GOT3 (cell line): ENCODE data around the gene CDH4.

Experiments
- DNase-seq: peaks from one replicate; lab custom pipeline; 2025; ENCODE audit warnings: mixed read lengths; lab: John Stamatoyannopoulos, UW

CDH4 gene

GRCh38 chr20:61356196-61356595, 104.1 kb downstream of the CDH4 start:
- no peak for DNase-seq

GRCh38 chr20:61357119-61357518, 105.1 kb downstream of the CDH4 start:
- no peak for DNase-seq

GRCh38 chr20:61359254-61359653, 107.2 kb downstream of the CDH4 start:
- DNase-seq, result no peak

GRCh38 chr20:61360296-61360695, 108.2 kb downstream of the CDH4 start:
- no peak for DNase-seq

GRCh38 chr20:61360940-61361339, 108.9 kb downstream of the CDH4 start:
- no peak for DNase-seq

- DNase-seq, result no peak
Observed at GRCh38 chr20:61361501-61361900, 109.4 kb downstream of the CDH4 start.

- DNase-seq, result no peak
Observed at GRCh38 chr20:61364147-61364546, 112.1 kb downstream of the CDH4 start.

GRCh38 chr20:61366914-61367313, 114.9 kb downstream of the CDH4 start:
- no peak for DNase-seq

- DNase-seq, result no peak
Observed at GRCh38 chr20:61369731-61370520, 117.9 kb downstream of the CDH4 start.

- no peak for DNase-seq
Observed at GRCh38 chr20:61370841-61371303, 118.8 kb downstream of the CDH4 start.

- DNase-seq, result no peak
Observed at GRCh38 chr20:61371501-61372136, 119.6 kb downstream of the CDH4 start.

GRCh38 chr20:61372137-61373054, 120.3 kb downstream of the CDH4 start:
- DNase-seq, result no peak

GRCh38 chr20:61373055-61373399, 121.0 kb downstream of the CDH4 start:
- DNase-seq, result no peak

GRCh38 chr20:61373956-61374545, 122.0 kb downstream of the CDH4 start:
- DNase-seq, result no peak

GRCh38 chr20:61376541-61377240, 124.6 kb downstream of the CDH4 start:
- DNase-seq, result no peak

- no peak for DNase-seq
Observed at GRCh38 chr20:61378694-61379355, 126.8 kb downstream of the CDH4 start.

- DNase-seq, result no peak
Observed at GRCh38 chr20:61379898-61380544, 128.0 kb downstream of the CDH4 start.

GRCh38 chr20:61380545-61380915, 128.5 kb downstream of the CDH4 start:
- DNase-seq, result no peak

GRCh38 chr20:61382194-61382593, 130.1 kb downstream of the CDH4 start:
- no peak for DNase-seq

- no peak for DNase-seq
Observed at GRCh38 chr20:61385296-61385695, 133.2 kb downstream of the CDH4 start.

- no peak for DNase-seq
Observed at GRCh38 chr20:61385731-61386130, 133.7 kb downstream of the CDH4 start.
